Rectal smooth muscle tissue (tissue), 1 donor: Measurements from ENCODE around the gene TMEM14C.
"Not testable (repeated sequence)": the region's sequence is repeated elsewhere in the genome, so short reads cannot be mapped to it uniquely, and the experiment has no call there.

Source experiments
- H3K27ac ChIP-seq: one replicate; pipeline ENCODE4 v1.7.0; 2013; ENCODE audit warnings: low read depth, low read length, inconsistent platforms
- H3K27me3 ChIP-seq: one replicate; pipeline ENCODE4 v1.7.0; 2013; ENCODE audit warnings: low read length; ENCODE audit not compliant: control insufficient read depth, insufficient read depth
- H3K36me3 ChIP-seq: one replicate; pipeline ENCODE4 v1.7.0; 2013; ENCODE audit warnings: low read length; ENCODE audit not compliant: control insufficient read depth, insufficient read depth
- H3K4me1 ChIP-seq: one replicate; pipeline ENCODE4 v1.7.0; 2013; ENCODE audit warnings: low read length; ENCODE audit not compliant: control insufficient read depth, insufficient read depth
- H3K4me3 ChIP-seq: one replicate; pipeline ENCODE4 v1.7.0; 2013; ENCODE audit warnings: low read length
- H3K9ac ChIP-seq: one replicate; pipeline ENCODE4 v1.7.0; 2013; ENCODE audit warnings: low read length

TMEM14C gene

GRCh38 chr6:10749734-10750133 lies 26.9 kb downstream of the TMEM14C start:
- no peaks in the 10 kb centered on the region for H3K27me3 ChIP-seq
- H3K4me3 ChIP-seq: no peak overlapping the region
- no peak overlapping the region for H3K27ac ChIP-seq
- H3K36me3 ChIP-seq: peaks cover 15% of the 10 kb centered on the region
- H3K4me1 ChIP-seq: peaks cover 10% of the 10 kb centered on the region
- no peak overlapping the region for H3K9ac ChIP-seq

- not testable (repeated sequence) for H3K27me3 ChIP-seq, H3K4me1 ChIP-seq, H3K4me3 ChIP-seq, H3K9ac ChIP-seq, H3K27ac ChIP-seq
- H3K36me3 ChIP-seq: peaks cover 15% of the 10 kb centered on the region
Measured at GRCh38 chr6:10750568-10750967, 27.7 kb downstream of the TMEM14C start.

GRCh38 chr6:10751757-10752156 lies 28.9 kb downstream of the TMEM14C start:
- H3K36me3 ChIP-seq: peaks cover 15% of the 10 kb centered on the region
- not testable (repeated sequence) for H3K27ac ChIP-seq, H3K27me3 ChIP-seq, H3K9ac ChIP-seq, H3K4me1 ChIP-seq, H3K4me3 ChIP-seq

DNA sequence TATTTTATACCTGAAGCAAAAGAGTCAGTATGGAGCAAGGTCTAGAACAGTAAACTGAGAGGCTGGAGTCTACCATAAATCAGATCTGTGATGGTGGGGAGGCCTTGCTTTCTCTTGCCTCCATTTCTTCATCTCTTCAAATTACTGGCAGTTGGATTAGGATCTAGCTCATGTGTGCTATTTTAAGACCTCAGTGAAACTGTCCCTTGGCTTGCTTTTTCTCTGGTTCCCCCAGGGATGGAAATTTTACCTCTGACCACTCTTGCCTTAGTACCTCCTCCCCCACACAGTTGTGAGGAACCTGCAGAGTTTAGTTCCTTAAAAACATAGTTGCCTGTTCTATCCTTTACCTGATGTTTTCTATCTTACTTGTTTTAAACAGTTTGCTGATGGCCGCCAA lies 33.2 kb downstream of the TMEM14C start:
- peaks cover 10% of the 10 kb centered on the region for H3K36me3 ChIP-seq
- no peak overlapping the region for H3K4me3 ChIP-seq
- no peak overlapping the region for H3K27ac ChIP-seq
- H3K27me3 ChIP-seq: no peaks in the 10 kb centered on the region
- no peak overlapping the region for H3K9ac ChIP-seq
- H3K4me1 ChIP-seq: no peaks in the 10 kb centered on the region

GRCh38 chr6:10759312-10759839 lies 36.5 kb downstream of the TMEM14C start:
- H3K27ac ChIP-seq: no peak overlapping the region
- no peak overlapping the region for H3K9ac ChIP-seq
- no peak overlapping the region for H3K4me3 ChIP-seq
- no peaks in the 10 kb centered on the region for H3K4me1 ChIP-seq
- no peaks in the 10 kb centered on the region for H3K27me3 ChIP-seq
- H3K36me3 ChIP-seq: no peaks in the 10 kb centered on the region

DNA sequence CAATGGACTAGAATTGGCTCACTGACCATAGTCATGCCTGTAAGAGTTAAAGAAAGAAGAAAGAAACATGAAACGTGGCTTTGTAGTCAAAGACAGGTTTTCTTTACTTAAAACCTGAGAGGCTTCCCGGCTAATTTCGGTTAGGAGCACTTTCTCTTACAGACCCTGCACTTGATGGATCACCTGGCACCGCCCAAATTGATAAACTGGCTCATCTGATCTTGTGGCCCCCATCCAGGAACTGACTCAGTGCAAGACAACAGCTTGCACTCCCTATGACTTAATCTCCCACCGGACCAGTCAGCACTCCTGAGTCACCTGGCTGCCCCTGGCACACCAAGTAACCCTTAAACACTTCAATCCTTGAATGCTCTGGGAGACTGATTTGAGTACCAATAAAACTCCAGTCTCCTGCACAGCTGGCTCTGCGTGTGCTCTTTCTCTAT lies 37.0 kb downstream of the TMEM14C start:
- Histone ChIP-seq H3K4me3 (no peak overlapping the region), H3K4me1 (no peaks in the 10 kb centered on the region)

DNA sequence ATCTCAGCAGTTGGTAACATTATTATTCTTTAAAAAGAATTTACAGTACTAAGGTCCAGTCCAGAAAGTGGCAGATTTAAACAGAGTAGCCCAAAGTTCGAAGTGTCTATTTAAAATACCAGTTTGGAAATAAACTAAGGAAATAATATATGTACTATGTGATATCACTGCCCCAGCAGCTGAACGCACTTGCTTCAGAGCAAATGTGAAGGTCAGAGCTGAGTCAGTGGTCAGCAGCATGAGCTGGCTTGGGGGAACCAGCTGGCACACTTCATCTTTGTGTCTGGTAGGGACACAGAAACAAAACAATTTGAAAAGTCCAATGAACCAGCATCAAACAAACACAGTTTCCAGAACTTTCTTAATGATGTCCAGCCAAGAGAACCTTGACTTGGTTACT lies 40.1 kb downstream of the TMEM14C start:
- no peaks in the 10 kb centered on the region for H3K36me3 ChIP-seq
- H3K4me3 ChIP-seq: no peak overlapping the region
- no peak overlapping the region for H3K27ac ChIP-seq

More for the DNA sequence above, 37.0 kb downstream of the TMEM14C start:
- H3K27me3 ChIP-seq: no peaks in the 10 kb centered on the region
- H3K27ac ChIP-seq: no peak overlapping the region
- H3K9ac ChIP-seq: no peak overlapping the region
- no peaks in the 10 kb centered on the region for H3K36me3 ChIP-seq

DNA sequence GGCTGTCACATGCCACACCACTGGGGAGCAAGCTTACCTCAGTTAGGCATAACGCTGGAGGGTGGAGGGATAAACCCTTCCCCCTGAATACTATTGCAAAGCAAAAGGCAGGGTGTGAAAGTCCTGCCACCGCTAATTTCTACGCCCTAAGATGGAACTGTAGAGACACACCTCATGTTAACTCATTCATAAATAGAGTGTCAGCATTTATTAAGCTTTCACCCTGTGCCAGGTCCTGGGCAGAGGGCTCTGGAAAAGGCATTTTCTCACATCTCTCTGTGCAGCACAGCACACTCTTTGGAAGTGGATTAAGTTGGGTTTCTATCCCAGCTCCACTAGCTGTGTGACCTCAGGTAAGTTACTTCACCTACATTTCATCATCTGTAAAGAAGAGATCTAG lies 46.5 kb downstream of the TMEM14C start:
- Histone ChIP-seq H3K36me3 (peaks cover 6% of the 10 kb centered on the region), H3K27ac (no peak overlapping the region), H3K27me3 (no peaks in the 10 kb centered on the region), H3K4me1 (no peaks in the 10 kb centered on the region), H3K9ac (no peak overlapping the region), H3K4me3 (no peak overlapping the region)

More for the DNA sequence above, 40.1 kb downstream of the TMEM14C start:
- no peaks in the 10 kb centered on the region for H3K27me3 ChIP-seq
- no peak overlapping the region for H3K9ac ChIP-seq
- H3K4me1 ChIP-seq: no peaks in the 10 kb centered on the region

GRCh38 chr6:10771371-10771894 lies 48.6 kb downstream of the TMEM14C start:
- H3K27ac ChIP-seq: no peak overlapping the region
- H3K4me3 ChIP-seq: no peak overlapping the region
- no peaks in the 10 kb centered on the region for H3K4me1 ChIP-seq
- no peaks in the 10 kb centered on the region for H3K27me3 ChIP-seq
- peaks cover 8% of the 10 kb centered on the region for H3K36me3 ChIP-seq
- no peak overlapping the region for H3K9ac ChIP-seq

- Histone ChIP-seq H3K27me3 (no peaks in the 10 kb centered on the region), H3K36me3 (peaks cover 2% of the 10 kb centered on the region), H3K4me3 (no peak overlapping the region), H3K9ac (no peak overlapping the region), H3K4me1 (no peaks in the 10 kb centered on the region), H3K27ac (no peak overlapping the region)
Measured at GRCh38 chr6:10778230-10778629, 55.4 kb downstream of the TMEM14C start.

DNA sequence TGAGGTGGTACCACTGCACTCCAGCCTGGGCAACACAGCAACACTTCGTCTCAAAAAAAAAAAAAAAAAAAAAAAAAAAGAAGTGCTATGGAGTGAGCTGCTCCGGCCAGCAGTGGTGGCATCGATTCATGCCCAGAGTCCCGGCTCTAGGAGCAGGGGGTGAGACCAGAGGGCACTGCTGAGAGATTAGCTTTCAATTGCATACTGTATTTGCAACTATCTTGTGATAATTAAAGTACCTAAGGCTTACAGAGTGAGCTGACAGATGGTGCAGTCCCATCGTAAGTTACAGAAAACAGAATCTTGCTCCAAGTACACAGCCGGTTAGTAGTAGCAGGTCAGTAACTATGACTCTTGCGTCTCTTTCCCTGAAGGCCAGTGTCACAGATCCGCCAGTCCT lies 56.2 kb downstream of the TMEM14C start:
- Histone ChIP-seq H3K27ac (no peak overlapping the region), H3K4me1 (no peaks in the 10 kb centered on the region), H3K27me3 (no peaks in the 10 kb centered on the region), H3K36me3 (peaks cover 2% of the 10 kb centered on the region), H3K9ac (no peak overlapping the region), H3K4me3 (no peak overlapping the region)
